ENCODE data around the gene MYLIP.

DNA sequence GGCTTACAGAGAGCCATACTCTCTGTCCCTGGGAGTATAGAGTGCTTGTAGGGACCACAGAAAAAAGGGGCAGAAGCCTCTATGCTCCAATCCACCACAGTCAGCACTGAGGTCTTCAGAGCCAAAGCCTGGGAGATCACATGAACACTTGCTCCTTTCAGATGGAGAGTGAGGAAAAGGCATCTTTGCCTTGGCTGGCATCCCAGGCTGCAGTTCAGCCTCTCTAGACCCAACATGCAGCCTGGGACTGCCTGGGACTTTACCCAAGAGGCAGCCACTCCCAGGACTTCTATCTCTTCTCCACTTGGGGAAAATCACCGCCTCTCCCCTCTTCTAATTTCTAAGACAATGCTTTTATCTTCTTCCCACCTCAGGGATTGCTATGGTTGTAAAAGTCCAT, 46.5 kb upstream of the MYLIP start:
- TF ChIP-seq, protein P1, sequence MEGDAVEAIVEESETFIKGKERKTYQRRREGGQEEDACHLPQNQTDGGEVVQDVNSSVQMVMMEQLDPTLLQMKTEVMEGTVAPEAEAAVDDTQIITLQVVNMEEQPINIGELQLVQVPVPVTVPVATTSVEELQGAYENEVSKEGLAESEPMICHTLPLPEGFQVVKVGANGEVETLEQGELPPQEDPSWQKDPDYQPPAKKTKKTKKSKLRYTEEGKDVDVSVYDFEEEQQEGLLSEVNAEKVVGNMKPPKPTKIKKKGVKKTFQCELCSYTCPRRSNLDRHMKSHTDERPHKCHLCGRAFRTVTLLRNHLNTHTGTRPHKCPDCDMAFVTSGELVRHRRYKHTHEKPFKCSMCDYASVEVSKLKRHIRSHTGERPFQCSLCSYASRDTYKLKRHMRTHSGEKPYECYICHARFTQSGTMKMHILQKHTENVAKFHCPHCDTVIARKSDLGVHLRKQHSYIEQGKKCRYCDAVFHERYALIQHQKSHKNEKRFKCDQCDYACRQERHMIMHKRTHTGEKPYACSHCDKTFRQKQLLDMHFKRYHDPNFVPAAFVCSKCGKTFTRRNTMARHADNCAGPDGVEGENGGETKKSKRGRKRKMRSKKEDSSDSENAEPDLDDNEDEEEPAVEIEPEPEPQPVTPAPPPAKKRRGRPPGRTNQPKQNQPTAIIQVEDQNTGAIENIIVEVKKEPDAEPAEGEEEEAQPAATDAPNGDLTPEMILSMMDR (conservative IDR thresholded peaks at IDR 0.05; ENCODE audit: low read depth in 2 of 2): no peak
- TF ChIP-seq POLR2AphosphoS5 (IDR thresholded peaks at IDR 0.05; ENCODE audit: low read depth) (no peak), ZNF114 (CRISPR knock-in tag; IDR thresholded peaks at IDR 0.05) (no peak), EZH2phosphoT487 (IDR thresholded peaks at IDR 0.05; ENCODE audit: unreplicated experiment) (no peak), EZH2 (IDR thresholded peaks at IDR 0.05; ENCODE audit: low read depth, unreplicated experiment) (no peak)
- TF ChIP-seq, protein P2, sequence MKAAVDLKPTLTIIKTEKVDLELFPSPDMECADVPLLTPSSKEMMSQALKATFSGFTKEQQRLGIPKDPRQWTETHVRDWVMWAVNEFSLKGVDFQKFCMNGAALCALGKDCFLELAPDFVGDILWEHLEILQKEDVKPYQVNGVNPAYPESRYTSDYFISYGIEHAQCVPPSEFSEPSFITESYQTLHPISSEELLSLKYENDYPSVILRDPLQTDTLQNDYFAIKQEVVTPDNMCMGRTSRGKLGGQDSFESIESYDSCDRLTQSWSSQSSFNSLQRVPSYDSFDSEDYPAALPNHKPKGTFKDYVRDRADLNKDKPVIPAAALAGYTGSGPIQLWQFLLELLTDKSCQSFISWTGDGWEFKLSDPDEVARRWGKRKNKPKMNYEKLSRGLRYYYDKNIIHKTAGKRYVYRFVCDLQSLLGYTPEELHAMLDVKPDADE (IDR thresholded peaks at IDR 0.05): no peak
- TF ChIP-seq, protein P3, sequence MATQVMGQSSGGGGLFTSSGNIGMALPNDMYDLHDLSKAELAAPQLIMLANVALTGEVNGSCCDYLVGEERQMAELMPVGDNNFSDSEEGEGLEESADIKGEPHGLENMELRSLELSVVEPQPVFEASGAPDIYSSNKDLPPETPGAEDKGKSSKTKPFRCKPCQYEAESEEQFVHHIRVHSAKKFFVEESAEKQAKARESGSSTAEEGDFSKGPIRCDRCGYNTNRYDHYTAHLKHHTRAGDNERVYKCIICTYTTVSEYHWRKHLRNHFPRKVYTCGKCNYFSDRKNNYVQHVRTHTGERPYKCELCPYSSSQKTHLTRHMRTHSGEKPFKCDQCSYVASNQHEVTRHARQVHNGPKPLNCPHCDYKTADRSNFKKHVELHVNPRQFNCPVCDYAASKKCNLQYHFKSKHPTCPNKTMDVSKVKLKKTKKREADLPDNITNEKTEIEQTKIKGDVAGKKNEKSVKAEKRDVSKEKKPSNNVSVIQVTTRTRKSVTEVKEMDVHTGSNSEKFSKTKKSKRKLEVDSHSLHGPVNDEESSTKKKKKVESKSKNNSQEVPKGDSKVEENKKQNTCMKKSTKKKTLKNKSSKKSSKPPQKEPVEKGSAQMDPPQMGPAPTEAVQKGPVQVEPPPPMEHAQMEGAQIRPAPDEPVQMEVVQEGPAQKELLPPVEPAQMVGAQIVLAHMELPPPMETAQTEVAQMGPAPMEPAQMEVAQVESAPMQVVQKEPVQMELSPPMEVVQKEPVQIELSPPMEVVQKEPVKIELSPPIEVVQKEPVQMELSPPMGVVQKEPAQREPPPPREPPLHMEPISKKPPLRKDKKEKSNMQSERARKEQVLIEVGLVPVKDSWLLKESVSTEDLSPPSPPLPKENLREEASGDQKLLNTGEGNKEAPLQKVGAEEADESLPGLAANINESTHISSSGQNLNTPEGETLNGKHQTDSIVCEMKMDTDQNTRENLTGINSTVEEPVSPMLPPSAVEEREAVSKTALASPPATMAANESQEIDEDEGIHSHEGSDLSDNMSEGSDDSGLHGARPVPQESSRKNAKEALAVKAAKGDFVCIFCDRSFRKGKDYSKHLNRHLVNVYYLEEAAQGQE (IDR thresholded peaks at IDR 0.05; ENCODE audit: unreplicated experiment): no peak
